HG02642 (cell line): Measurements from ENCODE around the gene CHERP.
"Not testable (repeated sequence)": the region's sequence is repeated elsewhere in the genome, so short reads cannot be mapped to it uniquely, and the experiment has no call there.

Experiments
- ATAC-seq: cut with Tn5 transposase; IDR thresholded peaks from one replicate; pipeline ENCODE4 v1.9.1; 2021; ENCODE audit warnings: mild to moderate bottlenecking; ENCODE audit not compliant: unreplicated experiment, poor library complexity

Gene CHERP

GRCh38 chr19:16520986-16521624 is 21.1 kb downstream of the CHERP start:
- ATAC-seq = no peak

- ATAC-seq = no peak
These were observed 21.9 kb downstream of the CHERP start for GRCh38 chr19:16520074-16520973.

- no peak for ATAC-seq
These were observed 23.0 kb downstream of the CHERP start for GRCh38 chr19:16519230-16519687.

- ATAC-seq = no peak
These were observed 23.6 kb downstream of the CHERP start for GRCh38 chr19:16518483-16519229.

- no peak for ATAC-seq
These were observed 24.2 kb downstream of the CHERP start for GRCh38 chr19:16518061-16518460.

GRCh38 chr19:16516923-16517610 is 25.2 kb downstream of the CHERP start:
- ATAC-seq = no peak

GRCh38 chr19:16516381-16516780 is 25.9 kb downstream of the CHERP start:
- no peak for ATAC-seq

GRCh38 chr19:16514383-16515019 is 27.7 kb downstream of the CHERP start:
- ATAC-seq = no peak

GRCh38 chr19:16512611-16513010 is 29.6 kb downstream of the CHERP start:
- not testable (repeated sequence) for ATAC-seq

- no peak for ATAC-seq
These were observed 32.8 kb downstream of the CHERP start for GRCh38 chr19:16509141-16510061.

- no peak for ATAC-seq
These were observed 33.7 kb downstream of the CHERP start for GRCh38 chr19:16508546-16508945.

- no peak for ATAC-seq
These were observed 35.3 kb downstream of the CHERP start for GRCh38 chr19:16506961-16507360.

- ATAC-seq = not testable (repeated sequence)
These were observed 36.1 kb downstream of the CHERP start for GRCh38 chr19:16506161-16506560.

- no peak for ATAC-seq
These were observed 38.0 kb downstream of the CHERP start for GRCh38 chr19:16504271-16504670.

GRCh38 chr19:16497837-16498236 is 44.4 kb downstream of the CHERP start:
- ATAC-seq = no peak

GRCh38 chr19:16497042-16497441 is 45.2 kb downstream of the CHERP start:
- ATAC-seq = no peak

- ATAC-seq = no peak
These were observed 45.6 kb downstream of the CHERP start for GRCh38 chr19:16496613-16496983.

- peak; percentile 97 for ATAC-seq
These were observed 46.1 kb downstream of the CHERP start, which contains the start of the genes C19orf44 and CALR3 for GRCh38 chr19:16495982-16496612. Gene C19orf44 (plus strand): TSS chr19:16496394. CDS start chr19:16500793, 4,399 bp downstream. Gene CALR3 (minus strand): TSS chr19:16496167. CDS start chr19:16496129, 38 bp downstream.
